ENCODE data around the gene RNASE13.

- TF ChIP-seq CTCF (IDR thresholded peaks at IDR 0.05) (no peak), POLR2A (IDR thresholded peaks at IDR 0.05) (no peak)
Observed at GRCh38 chr14:21077672-21078071, 43.1 kb upstream of the RNASE13 start.

All from body of pancreas (tissue), 4 donors.